Stimulated activated CD4-positive, alpha-beta T cell treated with anti-CD3 and anti-CD28 coated beads, Interleukin-1b, Interleukin-23, amount 100 ng/mL, for 1 hour (primary cell): ENCODE results near the gene ZFR.

ENCODE experiments used
- DNase-seq, 2 donors: peaks; one replicate each; pipeline ENCODE4 v3.0.0-alpha.2; 2020; ENCODE audit warnings: low read depth in 2 of 2

The ZFR gene

GRCh38 chr5:32444431-32445286 lies at the start of gene ZFR:
ZFR (minus strand) TSS chr5:32444740; CDS start chr5:32444658, 82 bp downstream.
- peak; percentile 74 to 86 for DNase-seq

- no peak for DNase-seq
These were observed 46.5 kb upstream of the ZFR start for GRCh38 chr5:32490972-32491557.

GRCh38 chr5:32489791-32490562 lies 45.4 kb upstream of the ZFR start:
- DNase-seq: peak; percentile 54 to 56

GRCh38 chr5:32487424-32487823 lies 42.9 kb upstream of the ZFR start:
- DNase-seq: no peak

- DNase-seq: no peak
These were observed 42.5 kb upstream of the ZFR start for GRCh38 chr5:32487008-32487407.

GRCh38 chr5:32482193-32482592 lies 37.7 kb upstream of the ZFR start:
- no peak for DNase-seq

- no peak for DNase-seq
These were observed 34.6 kb upstream of the ZFR start for GRCh38 chr5:32479096-32479495.

- no peak for DNase-seq
These were observed 32.4 kb upstream of the ZFR start for GRCh38 chr5:32476891-32477290.

GRCh38 chr5:32475334-32476097 lies 31.0 kb upstream of the ZFR start:
- DNase-seq: no peak

- no peak for DNase-seq
These were observed 29.8 kb upstream of the ZFR start for GRCh38 chr5:32474209-32474854.

GRCh38 chr5:32473072-32473471 lies 28.5 kb upstream of the ZFR start:
- DNase-seq: no peak

GRCh38 chr5:32471784-32472183 lies 27.2 kb upstream of the ZFR start:
- DNase-seq: no peak

- no peak for DNase-seq
These were observed 20.5 kb upstream of the ZFR start for GRCh38 chr5:32465076-32465475.

- DNase-seq: peak in 1 of 2 donors; percentile 17
These were observed 18.1 kb upstream of the ZFR start for GRCh38 chr5:32462618-32463017.

- no peak for DNase-seq
These were observed 17.0 kb upstream of the ZFR start for GRCh38 chr5:32461441-32462120.

- DNase-seq: no peak
These were observed 16.2 kb upstream of the ZFR start for GRCh38 chr5:32460702-32461101.

- DNase-seq: no peak
These were observed 14.4 kb upstream of the ZFR start for GRCh38 chr5:32458880-32459495.

GRCh38 chr5:32455311-32455710 lies 10.8 kb upstream of the ZFR start:
- no peak for DNase-seq

GRCh38 chr5:32454821-32455220 lies 10.3 kb upstream of the ZFR start:
- no peak for DNase-seq

- no peak for DNase-seq
These were observed 9.4 kb upstream of the ZFR start for GRCh38 chr5:32453916-32454315.
